NCI-H1930 (cell line): Measurements from ENCODE around the gene RAP1GAP.

Experiments
- DNase-seq, 2 experiments: peaks; one replicate each; lab custom pipeline; 2025; lab: John Stamatoyannopoulos, UW

Gene RAP1GAP

GRCh38 chr1:21669258-21670058 lies at the start of gene RAP1GAP:
RAP1GAP (minus strand) TSS chr1:21669357; CDS start chr1:21620032, 49,325 bp downstream.
- DNase-seq: peak in 1 of 2 experiments; percentile 28

- DNase-seq: no peak
Observed at GRCh38 chr1:21716169-21716568, 47.0 kb upstream of the RAP1GAP start.

GRCh38 chr1:21707891-21708290 lies 38.7 kb upstream of the RAP1GAP start:
- DNase-seq: no peak

- no peak for DNase-seq
Observed at GRCh38 chr1:21707086-21707840, 38.1 kb upstream of the RAP1GAP start.

- DNase-seq: no peak
Observed at GRCh38 chr1:21706151-21706835, 37.1 kb upstream of the RAP1GAP start.

- no peak for DNase-seq
Observed at GRCh38 chr1:21705303-21705980, 36.3 kb upstream of the RAP1GAP start.

- DNase-seq: no peak
Observed at GRCh38 chr1:21704145-21704544, 35.0 kb upstream of the RAP1GAP start.

- DNase-seq: peak in 1 of 2 experiments; percentile 7
Observed at GRCh38 chr1:21703318-21703963, 34.3 kb upstream of the RAP1GAP start.

- no peak for DNase-seq
Observed at GRCh38 chr1:21702780-21703179, 33.6 kb upstream of the RAP1GAP start.

GRCh38 chr1:21701401-21701800 lies 32.2 kb upstream of the RAP1GAP start:
- no peak for DNase-seq

GRCh38 chr1:21700094-21700493 lies 30.9 kb upstream of the RAP1GAP start:
- DNase-seq: no peak

GRCh38 chr1:21696931-21697330 lies 27.8 kb upstream of the RAP1GAP start:
- DNase-seq: no peak

GRCh38 chr1:21693732-21694131 lies 24.6 kb upstream of the RAP1GAP start:
- no peak for DNase-seq

GRCh38 chr1:21691739-21692138 lies 22.6 kb upstream of the RAP1GAP start:
- no peak for DNase-seq

GRCh38 chr1:21689661-21690372 lies 20.7 kb upstream of the RAP1GAP start:
- no peak for DNase-seq

- no peak for DNase-seq
Observed at GRCh38 chr1:21687081-21687529, 17.9 kb upstream of the RAP1GAP start.

GRCh38 chr1:21685946-21686678 lies 17.0 kb upstream of the RAP1GAP start:
- DNase-seq: no peak

GRCh38 chr1:21681426-21681825 lies 12.3 kb upstream of the RAP1GAP start:
- no peak for DNase-seq

- DNase-seq: no peak
Observed at GRCh38 chr1:21680918-21681317, 11.8 kb upstream of the RAP1GAP start.

- no peak for DNase-seq
Observed at GRCh38 chr1:21680381-21680780, 11.2 kb upstream of the RAP1GAP start.
